A673 (cell line): Measurements from ENCODE around the gene FRRS1L.

ENCODE experiments used
- CTCF ChIP-seq: fragments of 300-800, 200-600 bp; sonication (generic); conservative IDR thresholded peaks from 2 replicates; pipeline ENCODE4 v1.5.1; 2017; ENCODE audit warnings: low read depth, mild to moderate bottlenecking, antibody characterized with exemption, low read length, moderate library complexity, mixed read lengths
- EZH2 ChIP-seq: fragments of 200-600 bp; sonication (generic); IDR thresholded peaks from 2 replicates; pipeline ENCODE4 v1.6.1; 2017; ENCODE audit warnings: borderline replicate concordance, low read depth, mild to moderate bottlenecking, mixed read lengths, antibody characterized with exemption, low read length; ENCODE audit not compliant: poor library complexity, severe bottlenecking

GRCh38 chr9:109176963-109177362 lies 9.9 kb upstream of the FRRS1L start:
- TF ChIP-seq CTCF (no peak), EZH2 (no peak)
